IPS DF 4.7 (cell line): Measurements from ENCODE around the gene RNLS.

Experiments used
- DNase-seq: peaks from one replicate; pipeline ENCODE4 v3.0.0-alpha.2; 2013; ENCODE audit warnings: low spot score; ENCODE audit errors: extremely low read depth

RNLS gene

DNA sequence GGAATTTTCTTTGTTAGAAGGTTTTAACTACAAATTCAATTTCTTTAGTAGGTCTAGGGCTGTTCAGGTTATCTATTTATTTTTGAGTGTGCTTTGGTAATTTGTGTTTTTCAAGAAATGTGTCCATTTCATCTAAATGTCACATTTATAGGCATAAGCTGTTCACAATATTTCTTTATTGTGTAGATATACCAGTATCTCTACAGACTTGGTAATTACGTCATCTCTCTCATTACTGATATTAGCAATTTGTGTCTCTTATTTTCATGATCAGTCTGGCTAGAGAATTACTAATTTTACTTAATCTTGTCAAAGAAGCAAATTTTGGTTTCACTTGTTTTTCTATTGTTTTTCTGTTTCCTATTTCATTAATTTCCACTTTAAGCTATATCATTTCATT, 152.0 kb downstream of the RNLS start:
- DNase-seq: no peak

DNA sequence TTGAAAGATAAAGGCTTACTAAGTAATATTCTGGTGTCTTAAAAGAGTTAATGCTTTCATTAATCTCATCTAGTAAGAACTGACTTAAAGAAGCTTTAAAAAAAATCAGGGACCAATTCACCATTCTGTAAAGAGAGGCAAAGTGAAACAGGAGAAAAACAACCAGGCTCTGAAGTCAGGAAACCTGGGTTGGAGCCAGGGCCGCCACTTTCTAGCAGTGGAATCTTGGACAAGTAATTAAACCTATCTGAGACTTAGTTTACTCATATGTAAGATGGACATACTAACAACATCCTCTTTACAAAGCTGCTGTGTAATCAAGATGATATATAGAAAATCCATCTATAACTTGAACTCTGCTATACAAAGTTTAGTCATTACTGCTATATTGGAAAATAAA, 154.1 kb downstream of the RNLS start:
- DNase-seq: no peak

GRCh38 chr10:88428442-88428841, 154.7 kb downstream of the RNLS start:
- no peak for DNase-seq

GRCh38 chr10:88427024-88427423, 156.1 kb downstream of the RNLS start:
- no peak for DNase-seq

DNA sequence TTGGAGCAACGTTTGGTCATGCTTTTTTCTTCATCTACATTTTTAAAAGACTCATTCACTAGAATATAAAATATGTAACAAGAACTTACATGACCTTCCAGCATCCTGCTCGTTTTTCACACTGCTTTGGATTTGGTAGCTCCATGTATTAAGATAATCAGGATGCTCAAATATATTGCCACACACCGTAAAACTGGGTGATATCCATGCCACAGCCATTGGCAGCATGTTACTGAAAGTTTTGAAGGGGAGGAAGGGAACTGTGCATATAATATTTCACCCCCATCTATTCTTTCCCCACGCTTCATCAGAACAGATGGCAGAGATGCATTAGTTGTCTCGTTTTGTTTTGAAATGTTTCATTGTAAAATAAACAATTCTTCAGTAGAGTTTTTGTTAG, 158.2 kb downstream of the RNLS start:
- DNase-seq: no peak

DNA sequence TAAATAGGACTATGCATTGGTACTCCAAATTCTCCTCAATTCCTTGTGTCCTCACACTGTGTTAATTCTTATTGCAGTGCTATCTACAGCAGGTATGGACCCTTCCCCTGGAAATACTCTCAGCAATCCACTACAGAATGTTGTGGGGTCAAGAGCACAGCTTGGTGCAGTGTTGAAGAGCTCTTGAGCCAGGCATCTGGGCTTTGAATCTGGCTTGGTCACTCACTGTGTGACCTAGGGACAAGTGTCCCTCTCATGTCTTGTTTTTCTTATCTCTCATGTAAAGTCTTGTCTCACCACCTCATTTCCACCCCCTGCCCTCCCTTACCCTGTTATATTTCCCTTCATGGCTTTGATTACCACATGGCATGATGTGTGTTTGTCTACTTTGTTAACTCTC, 159.4 kb downstream of the RNLS start:
- no peak for DNase-seq

- no peak for DNase-seq
Observed at GRCh38 chr10:88421590-88421989, 161.5 kb downstream of the RNLS start.

DNA sequence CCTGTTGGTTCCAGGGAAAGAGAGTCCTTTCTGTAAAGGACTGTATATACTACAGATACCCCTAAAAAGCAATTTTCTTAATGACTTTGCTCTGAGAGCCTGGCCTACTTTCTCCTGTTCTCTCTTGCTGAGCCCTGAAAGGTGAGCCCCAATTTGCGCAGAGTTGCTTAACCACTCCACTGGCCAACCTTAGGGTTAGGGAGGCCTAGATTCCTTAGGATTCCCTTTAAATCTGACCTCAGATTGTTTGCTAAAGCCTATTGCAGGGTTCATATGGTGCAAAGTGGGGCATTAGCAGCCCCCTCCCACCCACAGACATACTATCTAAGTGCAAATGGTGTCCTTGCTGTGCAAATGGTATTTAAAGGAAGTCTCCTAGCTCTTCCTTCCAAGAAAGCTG, 164.2 kb downstream of the RNLS start:
- no peak for DNase-seq

GRCh38 chr10:88417387-88418030, 165.6 kb downstream of the RNLS start:
- no peak for DNase-seq

DNA sequence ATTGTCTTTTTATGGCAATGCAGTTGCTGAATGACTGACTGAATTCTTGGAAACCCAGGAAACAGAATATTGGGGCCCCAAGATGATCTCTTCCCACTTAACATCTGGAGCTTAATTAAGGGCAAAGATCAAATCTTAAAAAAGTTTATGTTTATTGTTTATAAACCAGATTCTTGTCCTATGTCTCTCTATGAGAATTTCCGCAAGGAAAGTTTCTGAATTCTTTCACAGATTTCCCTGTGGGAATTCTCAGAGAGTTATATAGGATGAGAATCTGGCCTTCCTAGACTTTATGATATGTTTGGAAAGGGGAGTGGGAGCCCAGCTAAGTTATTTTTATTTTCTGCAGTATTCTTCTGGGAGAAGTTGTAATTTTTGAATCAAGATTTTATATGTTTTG, 166.3 kb downstream of the RNLS start:
- no peak for DNase-seq

DNA sequence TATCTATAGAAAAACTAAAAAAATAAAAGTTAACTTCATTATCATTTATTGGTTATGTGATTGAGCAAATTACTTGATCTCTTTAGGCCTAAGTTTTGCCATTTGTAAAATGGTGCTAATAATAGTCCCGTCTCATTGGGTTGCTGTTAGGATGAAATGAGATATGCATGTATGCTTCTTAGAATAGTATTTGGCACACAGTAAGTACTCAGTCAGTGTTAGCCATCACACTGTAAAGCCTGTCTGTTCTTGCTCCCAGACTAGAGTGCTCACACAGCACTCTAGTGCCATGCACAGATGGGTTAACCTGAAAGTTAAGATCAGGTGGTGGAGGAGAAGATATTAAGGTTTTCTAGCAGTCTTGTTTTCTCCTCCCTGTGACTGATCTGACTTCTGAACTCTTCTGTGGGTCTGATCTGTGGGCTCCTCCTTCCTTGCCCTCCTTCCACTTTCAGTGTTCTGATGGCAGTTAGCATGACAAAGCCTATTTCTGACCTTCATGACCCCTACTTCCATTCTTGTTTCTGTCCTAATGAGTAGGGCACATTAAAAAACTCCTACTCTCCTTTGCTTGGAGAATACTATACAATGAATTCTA, 167.5 kb downstream of the RNLS start:
- no peak for DNase-seq

DNA sequence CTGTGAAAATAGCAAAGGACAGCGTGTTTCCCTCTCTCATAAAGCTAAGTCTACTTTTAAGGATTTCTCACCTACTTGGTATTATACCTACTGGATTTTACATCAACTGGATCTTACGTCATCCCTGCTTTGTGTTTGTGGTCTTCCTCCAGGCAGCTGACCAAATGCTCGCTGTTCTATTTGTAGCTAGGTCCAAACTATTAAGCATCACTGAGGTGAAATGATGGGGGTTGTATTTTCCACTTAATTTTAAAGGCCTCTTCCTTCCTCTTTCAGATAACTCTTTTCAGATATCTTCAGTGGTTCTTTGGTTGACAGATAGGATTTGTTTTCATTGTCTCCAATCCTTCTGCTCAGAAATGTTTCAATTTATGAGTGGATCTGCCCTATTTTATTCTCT, 169.7 kb downstream of the RNLS start:
- DNase-seq: no peak

DNA sequence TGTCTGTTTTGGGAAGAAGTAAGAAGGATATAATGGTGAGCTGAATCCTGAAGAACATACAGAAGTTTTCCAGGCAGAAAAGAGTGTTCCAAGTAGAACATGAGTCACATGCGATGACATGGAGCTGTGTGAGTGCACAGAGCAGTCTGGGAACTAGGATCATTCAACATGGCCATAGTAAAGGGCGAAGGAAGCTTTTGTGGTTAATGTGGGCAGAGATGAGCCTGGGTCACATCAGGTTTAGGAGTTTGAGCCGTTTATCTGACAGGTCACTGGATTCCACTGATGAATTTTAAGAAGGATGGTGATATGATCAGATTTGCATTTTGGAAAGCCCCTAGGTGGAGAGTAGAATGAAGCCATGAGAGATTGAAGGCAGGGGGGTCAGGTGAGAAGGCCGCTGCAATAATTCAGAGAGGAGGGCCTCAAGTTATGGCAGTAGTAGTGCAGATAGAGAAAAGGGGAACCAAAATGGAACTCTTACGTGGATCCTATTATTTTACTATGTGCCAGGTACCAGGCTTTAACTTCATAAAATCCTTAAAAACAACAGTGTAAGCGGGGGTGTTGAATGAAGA, 171.3 kb downstream of the RNLS start:
- DNase-seq: no peak

DNA sequence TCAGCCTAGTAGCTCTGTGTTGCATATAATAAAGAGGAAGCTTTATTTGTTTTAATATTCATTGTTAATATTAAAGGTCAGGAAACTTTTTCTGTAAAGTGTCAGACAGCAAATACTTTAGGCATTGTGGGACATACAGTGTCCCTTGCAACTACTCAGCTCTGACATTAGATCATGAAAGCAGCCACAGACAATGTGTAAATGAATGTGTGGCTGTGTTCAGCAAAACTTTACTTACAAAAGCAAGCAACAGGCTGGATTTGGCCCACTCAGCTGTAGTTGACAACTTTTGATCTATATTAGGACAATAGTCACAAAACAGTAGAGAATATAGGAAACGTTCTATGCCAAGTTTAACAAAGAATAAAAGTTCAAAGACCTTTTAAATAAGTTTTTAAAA, 173.3 kb downstream of the RNLS start:
- DNase-seq: no peak

DNA sequence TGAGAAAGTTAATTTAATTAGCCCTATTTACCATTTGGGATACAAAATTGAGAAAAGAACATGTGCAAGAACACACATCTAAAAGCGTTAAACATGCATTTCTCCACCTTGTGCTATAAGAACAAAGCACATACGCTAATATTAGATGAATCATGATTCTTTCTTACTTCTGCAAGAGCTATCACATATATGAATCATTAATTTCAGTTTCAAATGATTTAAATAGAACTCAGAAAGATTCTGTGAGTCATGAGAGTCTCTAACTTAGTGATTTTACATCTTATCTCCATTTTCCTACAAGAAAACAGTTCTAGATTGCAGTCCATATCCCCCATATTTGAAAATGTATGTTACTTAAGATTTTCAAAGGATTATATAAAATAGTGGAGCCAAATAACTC, 173.9 kb downstream of the RNLS start:
- no peak for DNase-seq

GRCh38 chr10:88408096-88408495, 175.0 kb downstream of the RNLS start:
- no peak for DNase-seq

DNA sequence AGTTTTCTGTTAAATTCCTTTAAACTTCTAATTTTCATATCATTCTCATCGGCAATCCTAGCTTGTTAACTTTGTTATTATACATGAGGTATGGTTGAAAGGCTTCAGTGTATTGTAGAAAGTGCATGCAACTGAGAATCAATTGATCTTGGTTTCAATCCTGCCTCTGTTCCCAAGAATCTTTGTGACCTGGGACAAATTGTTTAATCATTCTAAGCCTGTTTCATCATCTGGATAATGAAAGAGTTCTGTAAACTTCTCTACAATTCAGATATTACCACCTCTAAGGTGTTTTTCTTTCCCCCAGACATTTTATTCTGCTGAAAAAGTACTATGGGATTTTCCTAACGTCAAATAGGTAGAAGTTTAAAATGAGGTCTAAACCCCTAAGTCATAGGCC, 179.0 kb downstream of the RNLS start:
- DNase-seq: no peak

DNA sequence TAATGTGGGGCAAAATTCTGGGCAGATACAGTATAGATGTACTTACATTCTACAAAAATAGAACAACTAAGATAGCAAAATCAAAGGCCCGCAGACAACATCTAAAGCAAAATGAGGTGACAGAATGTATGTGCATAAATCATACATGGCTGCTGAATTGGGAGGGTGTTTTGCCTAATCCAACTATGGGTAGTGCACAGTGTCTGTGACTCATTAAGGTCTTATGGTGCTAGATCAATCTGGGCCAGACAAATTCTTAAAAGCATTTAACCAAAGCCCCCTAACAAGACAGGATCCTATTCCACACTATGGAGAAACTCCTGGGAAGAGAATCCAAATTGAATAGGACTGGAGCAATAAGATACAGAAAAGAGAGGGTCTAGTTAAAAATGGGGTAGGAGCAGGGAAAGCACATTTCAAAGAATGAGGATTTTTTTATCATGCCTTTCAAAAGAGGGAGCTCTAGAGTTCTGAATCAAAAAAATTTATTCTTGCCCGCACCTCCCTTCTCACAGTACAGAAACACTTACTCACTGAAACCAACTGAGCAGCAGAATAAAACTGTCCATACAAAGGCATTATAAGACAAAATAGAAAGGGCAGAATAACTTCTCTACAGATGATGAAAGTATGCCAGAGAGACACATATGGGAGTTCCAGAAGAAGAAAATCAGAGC, 181.3 kb downstream of the RNLS start:
- DNase-seq: no peak

DNA sequence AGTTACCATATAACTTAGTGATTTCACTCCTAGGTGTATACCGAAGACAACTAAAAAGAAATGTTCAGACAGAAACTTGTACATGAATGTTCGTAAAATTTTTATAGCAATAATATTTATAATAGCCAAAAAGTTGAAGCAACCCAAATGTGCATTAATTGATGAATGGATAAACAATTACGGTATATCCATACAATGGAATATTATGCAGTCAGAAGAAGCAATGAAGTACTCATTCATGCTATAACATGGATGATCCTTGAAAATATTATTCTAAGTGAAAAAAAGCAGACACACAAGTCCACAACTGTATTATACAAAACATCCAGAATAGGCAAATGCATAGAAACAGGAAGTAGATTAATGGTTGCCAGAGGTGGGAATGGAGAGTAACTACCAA, 183.9 kb downstream of the RNLS start:
- no peak for DNase-seq

DNA sequence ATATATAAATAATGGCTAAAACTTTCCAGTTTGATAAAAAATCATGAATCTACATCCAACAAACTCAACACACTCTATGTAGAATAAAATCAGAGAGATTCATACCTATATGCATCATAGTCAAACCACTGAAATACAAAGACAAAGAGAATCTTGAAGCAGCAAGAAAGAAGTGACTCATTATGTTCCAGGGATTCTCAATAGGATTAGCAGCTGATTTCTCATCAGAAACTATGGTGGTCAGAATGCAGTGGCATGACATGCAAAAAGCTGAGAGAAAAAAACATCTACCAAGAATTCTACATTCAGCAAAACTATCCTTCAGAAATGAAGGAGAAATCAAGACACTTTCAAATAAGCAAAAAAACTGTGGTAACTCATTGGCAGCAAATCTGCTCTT, 187.4 kb downstream of the RNLS start:
- no peak for DNase-seq

DNA sequence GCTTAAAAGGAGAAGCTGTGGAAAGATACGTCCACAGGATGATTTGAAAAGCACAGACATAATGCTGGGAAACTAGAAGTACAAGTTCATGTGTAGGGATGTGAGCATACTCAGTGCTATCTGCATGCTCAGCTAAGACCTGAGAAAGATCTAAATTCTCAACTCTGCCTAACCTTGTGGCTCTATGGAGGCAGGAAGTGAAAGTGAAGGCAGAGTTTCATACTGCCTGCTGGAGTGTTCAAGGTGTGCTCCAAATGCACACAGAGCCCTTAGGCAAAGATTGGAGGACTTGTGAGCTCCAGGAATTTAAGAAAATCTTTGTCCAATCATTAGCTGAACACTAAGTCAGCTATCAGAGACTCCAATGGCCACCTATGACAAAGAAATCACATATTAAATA, 190.9 kb downstream of the RNLS start:
- no peak for DNase-seq

- no peak for DNase-seq
Observed at GRCh38 chr10:88390041-88390440, 193.1 kb downstream of the RNLS start.

DNA sequence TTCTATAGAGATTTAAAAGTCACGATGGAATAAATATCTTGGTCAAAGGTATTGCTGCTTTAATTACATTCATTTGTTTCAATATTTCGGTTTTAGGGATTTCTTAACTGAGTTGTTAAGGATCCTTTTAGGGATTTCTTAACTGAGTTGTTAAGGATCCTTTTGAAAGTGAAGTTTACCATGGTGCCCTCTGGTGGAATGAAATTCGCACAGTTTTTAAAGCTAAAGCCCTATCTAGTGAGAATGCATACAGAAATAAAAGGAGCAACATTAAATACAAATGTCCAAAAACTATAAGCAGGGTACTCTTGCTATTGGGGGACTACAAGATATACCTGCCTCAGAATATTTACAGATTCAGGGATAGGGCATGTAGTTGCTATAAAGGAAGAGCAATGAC, 193.7 kb downstream of the RNLS start:
- DNase-seq: no peak
